IMR-90 (cell line): ENCODE measurements around the gene SP3. TPM values are rescaled to one million over a fixed set of nuclear protein-coding genes. Genes with fewer than 3 reads are reported as not detected.
A peak's percentile ranks its signal among the peaks of the same experiment; 100 is the strongest.

Experiments
- ATAC-seq: fragments of 200-7000 bp; cut with Tn5 transposase; 2 replicates; pipeline ENCODE4 v1.9.1; 2020; ENCODE audit warnings: low read depth, mild to moderate bottlenecking, moderate library complexity
- BruUV-seq: library from RNA; stranded (reverse); fragments of 400-500 nt; replicated peaks from 2 replicates; lab custom pipeline; 2021; lab: Mats Ljungman, UMichigan
- CTCF ChIA-PET: fragments of 300-600 bp; formaldehyde crosslinking; extraction: SDS; loops from one replicate; lab custom pipeline; 2021; ENCODE audit warnings: antibody characterized with exemption; lab: Yijun Ruan, JAX
- POLR2A ChIA-PET: fragments of 300-600 bp; sonication (Branson Sonifier 250); formaldehyde crosslinking; loops from one replicate; lab custom pipeline; 2022; ENCODE audit warnings: antibody characterized with exemption; ENCODE audit not compliant: unreplicated experiment; lab: Charles Lee
- DNase-seq: peaks from one replicate; pipeline ENCODE4 v3.0.0; 2013
- H2AFZ ChIP-seq: replicated peaks from 2 replicates; pipeline ENCODE3; 2013; ENCODE audit warnings: low read length, mild to moderate bottlenecking; ENCODE audit not compliant: poor library complexity
- H2AK5ac ChIP-seq: 2 replicates; pipeline ENCODE4 v1.6.1; 2013; ENCODE audit warnings: low read depth, low read length, inconsistent platforms
- H2AK9ac ChIP-seq: replicated peaks from 2 replicates; pipeline ENCODE3; 2013; ENCODE audit warnings: mild to moderate bottlenecking, low read depth, low read length, moderate library complexity; ENCODE audit not compliant: poor library complexity
- H2BK120ac ChIP-seq: 2 replicates; pipeline ENCODE4 v1.6.1; 2013; ENCODE audit warnings: low read depth, low read length, inconsistent platforms
- H2BK15ac ChIP-seq: 3 replicates; pipeline ENCODE4 v1.6.1; 2013; ENCODE audit warnings: low read depth, low read length, inconsistent platforms
- H2BK20ac ChIP-seq: 2 replicates; pipeline ENCODE4 v1.6.1; 2013; ENCODE audit warnings: low read depth, mild to moderate bottlenecking, inconsistent platforms, low read length, moderate library complexity
- H2BK5ac ChIP-seq: 2 replicates; pipeline ENCODE4 v1.6.1; 2013; ENCODE audit warnings: mild to moderate bottlenecking, low read depth, low read length, inconsistent platforms; ENCODE audit not compliant: poor library complexity, severe bottlenecking
- H3K14ac ChIP-seq: replicated peaks from 2 replicates; pipeline ENCODE4 v1.6.1; 2013; ENCODE audit warnings: low read depth, low read length, inconsistent platforms
- H3K18ac ChIP-seq: 2 replicates; pipeline ENCODE4 v1.6.1; 2013; ENCODE audit warnings: low read depth, low read length, control low read depth
- H3K23ac ChIP-seq: 2 replicates; pipeline ENCODE4 v1.6.1; 2013; ENCODE audit warnings: low read depth, low read length, inconsistent platforms
- H3K27ac ChIP-seq: 2 replicates; pipeline ENCODE4 v1.5.1; 2013; ENCODE audit warnings: mild to moderate bottlenecking, control low read depth, low read length; ENCODE audit not compliant: insufficient read depth
- H3K27me3 ChIP-seq: 2 replicates; pipeline ENCODE4 v1.6.1; 2013; ENCODE audit warnings: low read length; ENCODE audit not compliant: control insufficient read depth, insufficient read depth
- H3K36me3 ChIP-seq: 2 replicates; pipeline ENCODE4 v1.6.1; 2013; ENCODE audit warnings: low read length, mixed read lengths; ENCODE audit not compliant: control insufficient read depth, insufficient read depth
- H3K4ac ChIP-seq: 2 replicates; pipeline ENCODE4 v1.6.1; 2013; ENCODE audit warnings: low read depth, low read length, inconsistent platforms
- H3K4me1 ChIP-seq: 2 replicates; pipeline ENCODE4 v1.6.1; 2013; ENCODE audit warnings: low read length, mixed read lengths; ENCODE audit not compliant: control insufficient read depth, insufficient read depth
- H3K4me2 ChIP-seq: 2 replicates; pipeline ENCODE4 v1.6.1; 2013; ENCODE audit warnings: low read depth, mild to moderate bottlenecking, control low read depth, low read length, moderate library complexity
- H3K4me3 ChIP-seq: 2 replicates; pipeline ENCODE4 v1.5.1; 2013; ENCODE audit warnings: low read depth, mild to moderate bottlenecking, control low read depth, low read length, moderate library complexity; ENCODE audit not compliant: insufficient read depth
- H3K56ac ChIP-seq: 2 replicates; pipeline ENCODE4 v1.6.1; 2013; ENCODE audit warnings: low read length, inconsistent platforms; ENCODE audit not compliant: insufficient read depth; ENCODE audit errors: extremely low read depth
- H3K79me1 ChIP-seq, 2 experiments: 2 replicates each; pipeline ENCODE4 v1.6.1; 2013; ENCODE audit warnings: low read length in 2 of 2, inconsistent platforms in 1 of 2, low read depth in 1 of 2
- H3K9ac ChIP-seq: 2 replicates; pipeline ENCODE4 v1.6.1; 2013; ENCODE audit warnings: low read depth, low read length, control low read depth
- H3K9me1 ChIP-seq: 2 replicates; pipeline ENCODE4 v1.6.1; 2013; ENCODE audit warnings: low read length, inconsistent platforms; ENCODE audit not compliant: insufficient read depth
- H3K9me3 ChIP-seq: 2 replicates; pipeline ENCODE4 v1.6.1; 2013; ENCODE audit warnings: low read length; ENCODE audit not compliant: control insufficient read depth, insufficient read depth
- H4K20me1 ChIP-seq: 2 replicates; pipeline ENCODE4 v1.6.1; 2013; ENCODE audit warnings: low read length, inconsistent platforms; ENCODE audit not compliant: insufficient read depth
- H4K5ac ChIP-seq: 2 replicates; pipeline ENCODE4 v1.6.1; 2013; ENCODE audit warnings: mild to moderate bottlenecking, low read depth, low read length, control low read depth
- H4K8ac ChIP-seq, 2 experiments: 2 replicates each; pipeline ENCODE4 v1.6.1; 2013; ENCODE audit warnings: low read depth in 2 of 2, low read length in 2 of 2, control low read depth in 1 of 2, inconsistent platforms in 1 of 2
- H4K91ac ChIP-seq: 2 replicates; pipeline ENCODE4 v1.6.1; 2013; ENCODE audit warnings: low read depth, low read length, inconsistent platforms; ENCODE audit not compliant: insufficient read depth
- CEBPB ChIP-seq: IDR thresholded peaks from 2 replicates; pipeline ENCODE4 v1.6.1; 2012; ENCODE audit warnings: low read depth, low read length, improper control_type of control experiment
- CHD1 ChIP-seq: IDR thresholded peaks from 2 replicates; pipeline ENCODE4 v1.6.1; 2012; ENCODE audit warnings: low read depth, low read length, improper control_type of control experiment
- CTCF ChIP-seq: conservative IDR thresholded peaks from 2 replicates; pipeline ENCODE4 v1.5.1; 2012; ENCODE audit warnings: mild to moderate bottlenecking, low read depth, low read length, improper control_type of control experiment
- ELK1 ChIP-seq: fragments of 150-350 bp; IDR thresholded peaks from 2 replicates; pipeline ENCODE4 v1.6.1; 2016; ENCODE audit warnings: low read depth, mild to moderate bottlenecking, low read length, moderate library complexity, borderline replicate concordance
- FOS ChIP-seq: fragments of 150-350 bp; IDR thresholded peaks from 2 replicates; pipeline ENCODE4 v1.6.1; 2016; ENCODE audit warnings: low read depth, low read length
- MAZ ChIP-seq: IDR thresholded peaks from 2 replicates; pipeline ENCODE4 v1.6.1; 2012; ENCODE audit warnings: low read depth, mild to moderate bottlenecking, low read length, improper control_type of control experiment, moderate library complexity, borderline replicate concordance
- MXI1 ChIP-seq: IDR thresholded peaks from 2 replicates; pipeline ENCODE4 v1.6.1; 2012; ENCODE audit warnings: low read depth, mild to moderate bottlenecking, low read length, moderate library complexity, borderline replicate concordance
- NFE2L2 ChIP-seq: fragments of 150-350 bp; IDR thresholded peaks from 2 replicates; pipeline ENCODE4 v1.6.1; 2016; ENCODE audit warnings: low read depth, mild to moderate bottlenecking, low read length
- POLR2A ChIP-seq: IDR thresholded peaks from 2 replicates; pipeline ENCODE4 v1.6.1; 2012; ENCODE audit warnings: mild to moderate bottlenecking, low read depth, low read length
- RAD21 ChIP-seq: IDR thresholded peaks from 2 replicates; pipeline ENCODE4 v1.6.1; 2012; ENCODE audit warnings: low read length, improper control_type of control experiment
- RCOR1 ChIP-seq: IDR thresholded peaks from 2 replicates; pipeline ENCODE4 v1.6.1; 2012; ENCODE audit warnings: mild to moderate bottlenecking, low read length, improper control_type of control experiment; ENCODE audit not compliant: insufficient replicate concordance
- WGBS, 2 experiments: methylation state at CpG; one replicate each; pipeline versions ENCODE4 v1.1.5 to v1.1.7; 2013; ENCODE audit warnings: missing lambda C conversion rate in 2 of 2; ENCODE audit not compliant: insufficient read length in 1 of 2; ENCODE audit errors: extremely low coverage in 2 of 2; 5-methylcytosine and 5-hydroxymethylcytosine counted together
- dilution Hi-C: fragments of 300-500 bp; cut with HindIII; formaldehyde crosslinking; loops from one replicate; pipeline ENCODE4 v1.14.3; 2018; ENCODE audit warnings: low sequenced_read_pairs; ENCODE audit not compliant: unreplicated experiment
- in situ Hi-C: fragments of 300-500 bp; cut with MboI; formaldehyde crosslinking; loops from 3 replicates; pipeline ENCODE4 v1.14.3; 2019; ENCODE audit warnings: low sequenced_read_pairs, inconsistent platforms, mixed read lengths
- intact Hi-C: fragments of 100-400 bp; cut with micrococcal nuclease; formaldehyde crosslinking; loops from 2 replicates; pipeline ENCODE4 v1.10.0; 2022
- polyA plus RNA-seq, 3 experiments: library from polyadenylated mRNA; depleted of rRNA; stranded (reverse); fragments of >200 nt; gene quantifications; 2 replicates each; pipeline ENCODE4 v1.2.3, GENCODE V29; 2012; ENCODE audit warnings: low replicate concordance in 1 of 3
- total RNA-seq: library from RNA; depleted of rRNA; stranded (reverse); fragments of >200 nt; gene quantifications from 2 replicates; pipeline ENCODE4 v1.2.3, GENCODE V29; 2012
- TF ChIP-seq, protein P1 (sequence below): fragments of 150-350 bp; IDR thresholded peaks from 2 replicates; pipeline ENCODE4 v1.6.1; 2017; ENCODE audit warnings: mild to moderate bottlenecking, antibody characterized with exemption, low read length, low read depth

The SP3 gene
- total and polyA plus RNA-seq, 2 of the 4 experiments (the other 2 are of a cell fraction), result 26.7 to 136 TPM

DNA sequence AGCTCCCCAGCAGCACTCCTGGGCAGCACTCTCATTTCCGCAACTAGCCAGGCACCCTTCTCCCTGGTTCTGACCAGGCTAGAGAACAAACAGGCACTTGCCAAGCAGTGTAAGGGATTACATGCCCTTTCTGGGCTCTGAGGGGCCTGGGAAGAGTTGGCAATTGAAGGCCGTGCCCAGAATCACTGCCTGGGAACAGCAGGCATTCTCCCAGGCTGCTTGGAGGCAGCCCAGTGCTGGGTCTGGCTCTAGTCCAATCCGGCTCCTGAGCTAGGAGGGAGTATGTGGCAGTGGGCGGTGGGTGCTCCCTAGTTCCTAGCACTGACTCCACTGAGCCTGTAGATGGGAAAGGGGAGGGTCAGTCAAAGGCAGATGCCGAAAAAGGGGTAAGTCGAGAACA lies 34.1 kb upstream of the SP3 start:
- Histone ChIP-seq H3K18ac (no peak overlapping the region), H4K91ac (no peak overlapping the region), H4K5ac (no peak overlapping the region), H3K9me3 (no peaks in the 10 kb centered on the region), H2AFZ (peak overlapping the region; percentile 24), H4K8ac (no peak overlapping the region), H3K9me1 (no peaks in the 10 kb centered on the region), H2BK5ac (no peak overlapping the region), H2BK15ac (no peak overlapping the region), H3K79me1 (no peaks in the 10 kb centered on the region), H2AK9ac (no peak overlapping the region), H4K20me1 (no peaks in the 10 kb centered on the region), H3K4me3 (no peak overlapping the region), H3K9ac (no peak overlapping the region), H3K27ac (no peak overlapping the region), H3K36me3 (no peaks in the 10 kb centered on the region), H2BK120ac (no peak overlapping the region), H3K4ac (no peak overlapping the region), H2BK20ac (no peak overlapping the region), H2AK5ac (0 out of 2 replicates have a peak overlapping the region, but pooled peaks have one; percentile 8), H3K27me3 (peaks cover 4% of the 10 kb centered on the region; the same call in 1 of the 2 replicates), H3K4me1 (peaks cover 2% of the 10 kb centered on the region), H3K23ac (no peak overlapping the region), H3K4me2 (no peak overlapping the region), H3K14ac (no peak overlapping the region), H3K56ac (no peak overlapping the region)
- dilution Hi-C loops (no loop called here), in situ Hi-C loops (no loop called here), intact Hi-C loops (no loop called here)
- POLR2A ChIA-PET, result no interaction called here
- no peak for ATAC-seq
- TF ChIP-seq NFE2L2 (no peak), CEBPB (no peak), RAD21 (no peak), RCOR1 (no peak), FOS (no peak), CTCF (no peak), CHD1 (no peak), MXI1 (no peak), POLR2A (no peak), MAZ (no peak), ELK1 (no peak)
- TF ChIP-seq, protein P1, sequence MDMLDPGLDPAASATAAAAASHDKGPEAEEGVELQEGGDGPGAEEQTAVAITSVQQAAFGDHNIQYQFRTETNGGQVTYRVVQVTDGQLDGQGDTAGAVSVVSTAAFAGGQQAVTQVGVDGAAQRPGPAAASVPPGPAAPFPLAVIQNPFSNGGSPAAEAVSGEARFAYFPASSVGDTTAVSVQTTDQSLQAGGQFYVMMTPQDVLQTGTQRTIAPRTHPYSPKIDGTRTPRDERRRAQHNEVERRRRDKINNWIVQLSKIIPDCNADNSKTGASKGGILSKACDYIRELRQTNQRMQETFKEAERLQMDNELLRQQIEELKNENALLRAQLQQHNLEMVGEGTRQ, result no peak
- WGBS, 2 experiments, result 100% methylated on average over 1 of the region's 6 CpGs; no CpG with 5 or more reads in 1 of the 2 experiments
- DNase-seq, result no peak
- CTCF ChIA-PET, result no interaction called here
- no TSS peak for BruUV-seq
